WTC11 (cell line): Measurements from ENCODE around the gene UQCR11. TPM values are rescaled to one million over a fixed set of nuclear protein-coding genes. Genes with fewer than 3 reads are reported as not detected.

ENCODE experiments used
- ATAC-seq: fragments of 200-7000 bp; cut with Tn5 transposase; 2 replicates; pipeline ENCODE4 v1.10.0; 2021; ENCODE audit warnings: mild to moderate bottlenecking, moderate library complexity
- CTCF ChIA-PET: fragments of 300-600 bp; sonication (Branson Sonifier 250); formaldehyde crosslinking; loops from one replicate; lab custom pipeline; 2021; ENCODE audit warnings: antibody characterized with exemption; lab: Charles Lee
- POLR2A ChIA-PET: fragments of 350-600 bp; sonication (Branson Sonifier 250); formaldehyde crosslinking; loops from one replicate; lab custom pipeline; 2021; ENCODE audit warnings: antibody characterized with exemption; lab: Charles Lee
- DNase-seq: peaks from one replicate; pipeline ENCODE4 v3.0.0; 2021; ENCODE audit warnings: low spot score
- H3K27ac Mint-ChIP-seq: 2 replicates; pipeline ENCODE4 v1.8.0; 2021; ENCODE audit warnings: mixed read lengths
- H3K27me3 Mint-ChIP-seq: 2 replicates; pipeline ENCODE4 v1.8.0; 2021; ENCODE audit warnings: low read depth, mild to moderate bottlenecking, moderate library complexity, mixed read lengths
- H3K36me3 Mint-ChIP-seq: 2 replicates; pipeline ENCODE4 v1.8.0; 2021; ENCODE audit warnings: mixed read lengths
- H3K4me1 Mint-ChIP-seq: 2 replicates; pipeline ENCODE4 v1.8.0; 2022; ENCODE audit warnings: mixed read lengths
- H3K4me3 Mint-ChIP-seq: 2 replicates; pipeline ENCODE4 v1.8.0; 2021; ENCODE audit warnings: mild to moderate bottlenecking, moderate library complexity, mixed read lengths
- H3K9me3 Mint-ChIP-seq: 2 replicates; pipeline ENCODE4 v1.8.0; 2021; ENCODE audit warnings: mixed read lengths
- CREB1 ChIP-seq: sonication (generic); formaldehyde crosslinking; IDR thresholded peaks from 2 replicates; pipeline ENCODE4 v1.8.0; 2023; ENCODE audit warnings: mild to moderate bottlenecking, missing genetic modification reagents
- EMX1 ChIP-seq: fragments of 250-450 bp; sonication (Bioruptor Pico); IDR thresholded peaks from 2 replicates; pipeline ENCODE4 v1.8.0; 2021; ENCODE audit warnings: mild to moderate bottlenecking
- ESRRA ChIP-seq: sonication (generic); formaldehyde crosslinking; IDR thresholded peaks from 2 replicates; pipeline ENCODE4 v1.8.1; 2022; ENCODE audit warnings: mild to moderate bottlenecking, missing genetic modification reagents, borderline replicate concordance
- FOXJ3 ChIP-seq: sonication (generic); formaldehyde crosslinking; IDR thresholded peaks from 2 replicates; pipeline ENCODE4 v1.9.0; 2021; ENCODE audit warnings: missing genetic modification reagents, mild to moderate bottlenecking, borderline replicate concordance
- GRHL2 ChIP-seq: fragments of 250-450 bp; sonication (Bioruptor Pico); IDR thresholded peaks from 2 replicates; pipeline ENCODE4 v1.8.0; 2022; ENCODE audit warnings: mild to moderate bottlenecking, moderate library complexity; ENCODE audit not compliant: insufficient replicate concordance, severe bottlenecking
- JUN ChIP-seq: sonication (generic); formaldehyde crosslinking; IDR thresholded peaks from 2 replicates; pipeline ENCODE4 v1.8.0; 2023; ENCODE audit warnings: mild to moderate bottlenecking, missing genetic modification reagents
- MYBL2 ChIP-seq: sonication (generic); formaldehyde crosslinking; IDR thresholded peaks from 2 replicates; pipeline ENCODE4 v1.8.1; 2023; ENCODE audit warnings: mild to moderate bottlenecking, moderate library complexity, missing genetic modification reagents
- NFYB ChIP-seq: sonication (generic); formaldehyde crosslinking; conservative IDR thresholded peaks from 2 replicates; pipeline ENCODE4 v1.8.0; 2022; ENCODE audit warnings: low read depth, missing genetic modification reagents
- NR3C1 ChIP-seq: sonication (generic); formaldehyde crosslinking; conservative IDR thresholded peaks from 2 replicates; pipeline ENCODE4 v1.8.1; 2023; ENCODE audit warnings: low read depth, mild to moderate bottlenecking, missing genetic modification reagents
- PRRX2 ChIP-seq: fragments of 250-450 bp; sonication (Bioruptor Pico); IDR thresholded peaks from 2 replicates; pipeline ENCODE4 v1.8.0; 2021; ENCODE audit warnings: mild to moderate bottlenecking
- SMAD4 ChIP-seq: sonication (generic); formaldehyde crosslinking; IDR thresholded peaks from 2 replicates; pipeline ENCODE4 v1.8.0; 2022; ENCODE audit warnings: mild to moderate bottlenecking, missing genetic modification reagents
- TCF7 ChIP-seq: sonication (generic); formaldehyde crosslinking; IDR thresholded peaks from 2 replicates; pipeline ENCODE4 v1.8.0; 2022; ENCODE audit warnings: mild to moderate bottlenecking, low read depth, missing genetic modification reagents, moderate library complexity
- ZBTB21 ChIP-seq: sonication (generic); formaldehyde crosslinking; IDR thresholded peaks from 2 replicates; pipeline ENCODE4 v1.8.1; 2023; ENCODE audit warnings: mild to moderate bottlenecking, missing genetic modification reagents, borderline replicate concordance
- ZNF138 ChIP-seq: sonication (generic); formaldehyde crosslinking; conservative IDR thresholded peaks from 2 replicates; pipeline ENCODE4 v1.8.1; 2022; ENCODE audit warnings: mild to moderate bottlenecking, moderate library complexity, missing genetic modification reagents
- ZNF219 ChIP-seq: sonication (generic); formaldehyde crosslinking; IDR thresholded peaks from 2 replicates; pipeline ENCODE4 v1.8.0; 2023; ENCODE audit warnings: missing genetic modification reagents, mild to moderate bottlenecking, borderline replicate concordance
- ZNF396 ChIP-seq: fragments of 250-450 bp; sonication (Bioruptor Pico); IDR thresholded peaks from 2 replicates; pipeline ENCODE4 v1.8.0; 2021; ENCODE audit warnings: mild to moderate bottlenecking, moderate library complexity, borderline replicate concordance
- ZNF416 ChIP-seq: fragments of 250-450 bp; sonication (Bioruptor Pico); IDR thresholded peaks from 2 replicates; pipeline ENCODE4 v1.9.0; 2021; ENCODE audit warnings: mild to moderate bottlenecking, inconsistent platforms
- total RNA-seq: library from RNA; stranded (reverse); gene quantifications from 3 replicates; pipeline ENCODE4 v1.2.3, GENCODE V29; 2021
- TF ChIP-seq, protein P1 (sequence below): sonication (generic); formaldehyde crosslinking; IDR thresholded peaks from 2 replicates; pipeline ENCODE4 v1.8.0; 2023; ENCODE audit warnings: missing genetic modification reagents, mild to moderate bottlenecking, borderline replicate concordance
- TF ChIP-seq, protein P2 (sequence below): sonication (generic); formaldehyde crosslinking; IDR thresholded peaks from 2 replicates; pipeline ENCODE4 v1.8.1; 2023; ENCODE audit warnings: mild to moderate bottlenecking, missing genetic modification reagents, moderate library complexity
- TF ChIP-seq, protein P3 (sequence below): fragments of 250-450 bp; sonication (Bioruptor Pico); IDR thresholded peaks from 2 replicates; pipeline ENCODE4 v2.1.2; 2022; ENCODE audit warnings: mild to moderate bottlenecking, moderate library complexity
- TF ChIP-seq, protein P4 (sequence below): sonication (generic); formaldehyde crosslinking; IDR thresholded peaks from 2 replicates; pipeline ENCODE4 v1.8.1; 2023; ENCODE audit warnings: mild to moderate bottlenecking, missing genetic modification reagents
- TF ChIP-seq, protein P5 (sequence below): fragments of 250-450 bp; sonication (Bioruptor Pico); IDR thresholded peaks from 2 replicates; pipeline ENCODE4 v1.9.0; 2021; ENCODE audit warnings: moderate library complexity, mild to moderate bottlenecking, inconsistent platforms, borderline replicate concordance
- TF ChIP-seq, protein P6 (sequence below): fragments of 250-450 bp; sonication (Bioruptor Pico); IDR thresholded peaks from 2 replicates; pipeline ENCODE4 v1.8.0; 2021; ENCODE audit warnings: mild to moderate bottlenecking

Gene UQCR11
- total RNA-seq, 1 experiment from 2014 or later = 198 TPM

GRCh38 chr19:1584500-1585242, 20.6 kb downstream of the UQCR11 start:
- TF ChIP-seq SMAD4 (CRISPR knock-in tag) (no peak), ZNF416 (no peak), ZBTB21 (no peak), CREB1 (CRISPR knock-in tag) (no peak), JUN (CRISPR knock-in tag) (no peak), ZNF138 (CRISPR knock-in tag) (no peak), TCF7 (no peak), FOXJ3 (CRISPR knock-in tag) (no peak), NFYB (CRISPR knock-in tag) (no peak), MYBL2 (CRISPR knock-in tag) (no peak)
- TF ChIP-seq, protein P1, sequence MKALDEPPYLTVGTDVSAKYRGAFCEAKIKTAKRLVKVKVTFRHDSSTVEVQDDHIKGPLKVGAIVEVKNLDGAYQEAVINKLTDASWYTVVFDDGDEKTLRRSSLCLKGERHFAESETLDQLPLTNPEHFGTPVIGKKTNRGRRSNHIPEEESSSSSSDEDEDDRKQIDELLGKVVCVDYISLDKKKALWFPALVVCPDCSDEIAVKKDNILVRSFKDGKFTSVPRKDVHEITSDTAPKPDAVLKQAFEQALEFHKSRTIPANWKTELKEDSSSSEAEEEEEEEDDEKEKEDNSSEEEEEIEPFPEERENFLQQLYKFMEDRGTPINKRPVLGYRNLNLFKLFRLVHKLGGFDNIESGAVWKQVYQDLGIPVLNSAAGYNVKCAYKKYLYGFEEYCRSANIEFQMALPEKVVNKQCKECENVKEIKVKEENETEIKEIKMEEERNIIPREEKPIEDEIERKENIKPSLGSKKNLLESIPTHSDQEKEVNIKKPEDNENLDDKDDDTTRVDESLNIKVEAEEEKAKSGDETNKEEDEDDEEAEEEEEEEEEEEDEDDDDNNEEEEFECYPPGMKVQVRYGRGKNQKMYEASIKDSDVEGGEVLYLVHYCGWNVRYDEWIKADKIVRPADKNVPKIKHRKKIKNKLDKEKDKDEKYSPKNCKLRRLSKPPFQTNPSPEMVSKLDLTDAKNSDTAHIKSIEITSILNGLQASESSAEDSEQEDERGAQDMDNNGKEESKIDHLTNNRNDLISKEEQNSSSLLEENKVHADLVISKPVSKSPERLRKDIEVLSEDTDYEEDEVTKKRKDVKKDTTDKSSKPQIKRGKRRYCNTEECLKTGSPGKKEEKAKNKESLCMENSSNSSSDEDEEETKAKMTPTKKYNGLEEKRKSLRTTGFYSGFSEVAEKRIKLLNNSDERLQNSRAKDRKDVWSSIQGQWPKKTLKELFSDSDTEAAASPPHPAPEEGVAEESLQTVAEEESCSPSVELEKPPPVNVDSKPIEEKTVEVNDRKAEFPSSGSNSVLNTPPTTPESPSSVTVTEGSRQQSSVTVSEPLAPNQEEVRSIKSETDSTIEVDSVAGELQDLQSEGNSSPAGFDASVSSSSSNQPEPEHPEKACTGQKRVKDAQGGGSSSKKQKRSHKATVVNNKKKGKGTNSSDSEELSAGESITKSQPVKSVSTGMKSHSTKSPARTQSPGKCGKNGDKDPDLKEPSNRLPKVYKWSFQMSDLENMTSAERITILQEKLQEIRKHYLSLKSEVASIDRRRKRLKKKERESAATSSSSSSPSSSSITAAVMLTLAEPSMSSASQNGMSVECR = no peak
- TF ChIP-seq, protein P2, sequence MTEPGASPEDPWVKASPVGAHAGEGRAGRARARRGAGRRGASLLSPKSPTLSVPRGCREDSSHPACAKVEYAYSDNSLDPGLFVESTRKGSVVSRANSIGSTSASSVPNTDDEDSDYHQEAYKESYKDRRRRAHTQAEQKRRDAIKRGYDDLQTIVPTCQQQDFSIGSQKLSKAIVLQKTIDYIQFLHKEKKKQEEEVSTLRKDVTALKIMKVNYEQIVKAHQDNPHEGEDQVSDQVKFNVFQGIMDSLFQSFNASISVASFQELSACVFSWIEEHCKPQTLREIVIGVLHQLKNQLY (CRISPR knock-in tag) = no peak
- TF ChIP-seq, protein P3, sequence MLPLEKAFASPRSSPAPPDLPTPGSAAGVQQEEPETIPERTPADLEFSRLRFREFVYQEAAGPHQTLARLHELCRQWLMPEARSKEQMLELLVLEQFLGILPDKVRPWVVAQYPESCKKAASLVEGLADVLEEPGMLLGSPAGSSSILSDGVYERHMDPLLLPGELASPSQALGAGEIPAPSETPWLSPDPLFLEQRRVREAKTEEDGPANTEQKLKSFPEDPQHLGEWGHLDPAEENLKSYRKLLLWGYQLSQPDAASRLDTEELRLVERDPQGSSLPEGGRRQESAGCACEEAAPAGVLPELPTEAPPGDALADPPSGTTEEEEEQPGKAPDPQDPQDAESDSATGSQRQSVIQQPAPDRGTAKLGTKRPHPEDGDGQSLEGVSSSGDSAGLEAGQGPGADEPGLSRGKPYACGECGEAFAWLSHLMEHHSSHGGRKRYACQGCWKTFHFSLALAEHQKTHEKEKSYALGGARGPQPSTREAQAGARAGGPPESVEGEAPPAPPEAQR (CRISPR knock-in tag) = no peak
- no peaks in the 10 kb centered on the region; the same call in 1 of the 2 replicates for H3K4me1 Mint-ChIP-seq
- ATAC-seq = no peak
- POLR2A ChIA-PET = no interaction called here
- H3K4me3 Mint-ChIP-seq = no peak overlapping the region
- H3K27ac Mint-ChIP-seq = no peak overlapping the region; the same call in 1 of the 2 replicates
- no peak for DNase-seq
- H3K27me3 Mint-ChIP-seq = no peaks in the 10 kb centered on the region
- peaks cover 44% of the 10 kb centered on the region for H3K36me3 Mint-ChIP-seq
- H3K9me3 Mint-ChIP-seq = no peaks in the 10 kb centered on the region
- CTCF ChIA-PET = interaction anchor here (1.1 kb wide), 1 partner anchor 38 kb away, joined by 4 read pairs; no protein-coding TSS in a partner anchor

DNA sequence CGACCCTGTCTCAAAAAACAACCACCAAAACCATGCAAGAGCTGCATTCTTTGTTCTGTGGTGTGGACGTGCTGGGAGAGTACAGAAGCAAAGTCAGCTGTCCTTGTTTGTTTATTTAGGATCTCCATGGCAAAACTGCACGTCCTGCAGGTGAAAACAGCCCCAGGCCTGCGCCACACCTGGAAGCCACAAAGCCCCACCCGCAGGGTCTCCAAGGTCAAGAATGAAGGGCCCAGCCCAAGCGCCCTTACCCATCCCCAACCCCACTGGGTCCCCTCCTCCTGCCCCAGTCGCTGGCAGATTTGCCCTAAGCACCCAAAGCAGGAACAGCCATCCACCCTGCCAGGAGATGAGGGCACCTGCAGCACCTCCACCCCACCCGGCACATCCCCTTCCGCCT, 23.1 kb downstream of the UQCR11 start:
- CTCF ChIA-PET = interaction anchor here (1.4 to 1.5 kb wide), 2 partner anchors 9 to 36 kb away, joined by 4 to 5 read pairs; no protein-coding TSS in a partner anchor
- H3K36me3 Mint-ChIP-seq = peaks cover 41% of the 10 kb centered on the region
- POLR2A ChIA-PET = no interaction called here
- no peak for ATAC-seq
- no peak for DNase-seq
- H3K9me3 Mint-ChIP-seq = no peaks in the 10 kb centered on the region
- no peaks in the 10 kb centered on the region for H3K4me1 Mint-ChIP-seq
- H3K27me3 Mint-ChIP-seq = no peaks in the 10 kb centered on the region
- H3K27ac Mint-ChIP-seq = no peak overlapping the region
- no peak overlapping the region for H3K4me3 Mint-ChIP-seq
- TF ChIP-seq EMX1 (CRISPR knock-in tag) (no peak), ZNF396 (no peak), GRHL2 (CRISPR knock-in tag) (no peak), PRRX2 (CRISPR knock-in tag) (no peak), ESRRA (CRISPR knock-in tag) (no peak), NR3C1 (CRISPR knock-in tag) (no peak), ZBTB21 (no peak), ZNF219 (no peak)
- TF ChIP-seq, protein P4, sequence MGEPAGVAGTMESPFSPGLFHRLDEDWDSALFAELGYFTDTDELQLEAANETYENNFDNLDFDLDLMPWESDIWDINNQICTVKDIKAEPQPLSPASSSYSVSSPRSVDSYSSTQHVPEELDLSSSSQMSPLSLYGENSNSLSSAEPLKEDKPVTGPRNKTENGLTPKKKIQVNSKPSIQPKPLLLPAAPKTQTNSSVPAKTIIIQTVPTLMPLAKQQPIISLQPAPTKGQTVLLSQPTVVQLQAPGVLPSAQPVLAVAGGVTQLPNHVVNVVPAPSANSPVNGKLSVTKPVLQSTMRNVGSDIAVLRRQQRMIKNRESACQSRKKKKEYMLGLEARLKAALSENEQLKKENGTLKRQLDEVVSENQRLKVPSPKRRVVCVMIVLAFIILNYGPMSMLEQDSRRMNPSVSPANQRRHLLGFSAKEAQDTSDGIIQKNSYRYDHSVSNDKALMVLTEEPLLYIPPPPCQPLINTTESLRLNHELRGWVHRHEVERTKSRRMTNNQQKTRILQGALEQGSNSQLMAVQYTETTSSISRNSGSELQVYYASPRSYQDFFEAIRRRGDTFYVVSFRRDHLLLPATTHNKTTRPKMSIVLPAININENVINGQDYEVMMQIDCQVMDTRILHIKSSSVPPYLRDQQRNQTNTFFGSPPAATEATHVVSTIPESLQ (CRISPR knock-in tag) = no peak
- TF ChIP-seq, protein P3 (CRISPR knock-in tag) = no peak
- TF ChIP-seq, protein P5, sequence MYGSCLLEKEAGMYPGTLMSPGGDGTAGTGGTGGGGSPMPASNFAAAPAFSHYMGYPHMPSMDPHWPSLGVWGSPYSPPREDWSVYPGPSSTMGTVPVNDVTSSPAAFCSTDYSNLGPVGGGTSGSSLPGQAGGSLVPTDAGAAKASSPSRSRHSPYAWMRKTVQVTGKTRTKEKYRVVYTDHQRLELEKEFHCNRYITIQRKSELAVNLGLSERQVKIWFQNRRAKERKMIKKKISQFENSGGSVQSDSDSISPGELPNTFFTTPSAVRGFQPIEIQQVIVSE (CRISPR knock-in tag) = no peak
- TF ChIP-seq, protein P6, sequence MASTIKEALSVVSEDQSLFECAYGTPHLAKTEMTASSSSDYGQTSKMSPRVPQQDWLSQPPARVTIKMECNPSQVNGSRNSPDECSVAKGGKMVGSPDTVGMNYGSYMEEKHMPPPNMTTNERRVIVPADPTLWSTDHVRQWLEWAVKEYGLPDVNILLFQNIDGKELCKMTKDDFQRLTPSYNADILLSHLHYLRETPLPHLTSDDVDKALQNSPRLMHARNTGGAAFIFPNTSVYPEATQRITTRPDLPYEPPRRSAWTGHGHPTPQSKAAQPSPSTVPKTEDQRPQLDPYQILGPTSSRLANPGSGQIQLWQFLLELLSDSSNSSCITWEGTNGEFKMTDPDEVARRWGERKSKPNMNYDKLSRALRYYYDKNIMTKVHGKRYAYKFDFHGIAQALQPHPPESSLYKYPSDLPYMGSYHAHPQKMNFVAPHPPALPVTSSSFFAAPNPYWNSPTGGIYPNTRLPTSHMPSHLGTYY (CRISPR knock-in tag) = no peak
